Measurements from ENCODE around the gene AGAP9. TPM values are rescaled to one million over a fixed set of nuclear protein-coding genes. Genes with fewer than 3 reads are reported as not detected.

AGAP9 gene
- total RNA-seq, 3 donors from 2014 or later = 6.9 to 17.4 (median 10.9) TPM

DNA sequence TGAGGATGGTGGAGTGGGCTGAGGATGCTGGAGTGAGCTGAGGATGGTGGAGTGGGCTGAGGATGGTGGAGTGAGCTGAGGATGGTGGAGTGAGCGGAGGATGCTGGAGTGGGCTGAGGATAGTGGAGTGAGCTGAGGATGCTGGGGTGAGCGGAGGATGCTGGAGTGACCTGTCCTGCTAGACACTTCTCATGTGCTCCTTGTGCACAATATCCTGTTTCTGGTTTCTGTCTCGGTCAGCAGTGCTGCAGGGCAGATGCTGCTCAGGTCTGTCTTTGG is 68.7 kb downstream of the AGAP9 start:
- Histone ChIP-seq H3K4me3 (no peak overlapping the region), H3K4me1 (ENCODE audit: low read depth) (no peaks in the 10 kb centered on the region), H3K36me3 (ENCODE audit: low read depth) (no peaks in the 10 kb centered on the region), H3K9me3 (no peaks in the 10 kb centered on the region)
- ATAC-seq (no peak), DNase-seq (no peak)
- intact Hi-C loops (cut with DNase I, micrococcal nuclease) = no loop called here
- TF ChIP-seq, protein P1, sequence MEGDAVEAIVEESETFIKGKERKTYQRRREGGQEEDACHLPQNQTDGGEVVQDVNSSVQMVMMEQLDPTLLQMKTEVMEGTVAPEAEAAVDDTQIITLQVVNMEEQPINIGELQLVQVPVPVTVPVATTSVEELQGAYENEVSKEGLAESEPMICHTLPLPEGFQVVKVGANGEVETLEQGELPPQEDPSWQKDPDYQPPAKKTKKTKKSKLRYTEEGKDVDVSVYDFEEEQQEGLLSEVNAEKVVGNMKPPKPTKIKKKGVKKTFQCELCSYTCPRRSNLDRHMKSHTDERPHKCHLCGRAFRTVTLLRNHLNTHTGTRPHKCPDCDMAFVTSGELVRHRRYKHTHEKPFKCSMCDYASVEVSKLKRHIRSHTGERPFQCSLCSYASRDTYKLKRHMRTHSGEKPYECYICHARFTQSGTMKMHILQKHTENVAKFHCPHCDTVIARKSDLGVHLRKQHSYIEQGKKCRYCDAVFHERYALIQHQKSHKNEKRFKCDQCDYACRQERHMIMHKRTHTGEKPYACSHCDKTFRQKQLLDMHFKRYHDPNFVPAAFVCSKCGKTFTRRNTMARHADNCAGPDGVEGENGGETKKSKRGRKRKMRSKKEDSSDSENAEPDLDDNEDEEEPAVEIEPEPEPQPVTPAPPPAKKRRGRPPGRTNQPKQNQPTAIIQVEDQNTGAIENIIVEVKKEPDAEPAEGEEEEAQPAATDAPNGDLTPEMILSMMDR (IDR thresholded peaks at IDR 0.05) = no peak

DNA sequence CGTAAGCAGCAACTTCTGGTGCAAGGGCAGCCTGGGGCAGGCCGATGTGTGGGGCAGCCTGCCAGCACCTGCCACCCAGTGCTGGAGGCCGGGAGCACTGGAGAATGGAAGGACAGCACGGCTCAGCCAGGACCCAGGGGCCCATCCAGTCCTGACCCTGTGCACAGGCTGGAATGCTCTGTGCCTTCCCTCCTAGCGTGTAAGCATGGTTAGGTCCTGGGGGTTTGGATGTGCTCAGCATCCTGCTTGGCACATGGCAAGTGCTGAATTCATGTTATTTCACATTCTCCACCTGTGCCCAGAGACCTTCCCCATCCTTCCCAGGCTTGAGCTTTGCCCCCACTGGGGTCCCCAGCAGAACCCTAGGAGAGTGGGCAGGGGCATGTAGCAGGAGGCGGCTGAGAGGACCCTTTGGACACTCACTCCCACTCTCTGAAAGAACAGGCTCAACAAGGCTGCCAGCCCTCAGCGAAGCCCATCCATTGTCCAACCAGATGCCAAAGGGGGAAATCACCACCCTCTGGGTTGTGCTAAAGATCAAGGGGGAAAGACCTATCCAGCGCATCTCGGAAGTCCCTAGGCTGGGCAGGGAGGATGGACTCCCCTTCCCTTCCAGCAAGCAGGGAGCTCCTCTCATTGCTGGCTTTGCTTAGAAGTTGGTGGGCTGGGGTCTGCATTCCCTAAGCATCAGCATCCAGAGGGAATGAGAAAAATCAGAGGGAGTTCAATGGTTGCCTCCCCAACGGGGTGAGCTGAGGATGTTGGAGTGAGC is 69.2 kb downstream of the AGAP9 start:
- TF ChIP-seq, protein P1 (IDR thresholded peaks at IDR 0.05) = no peak
- Histone ChIP-seq H3K36me3 (ENCODE audit: low read depth) (no peaks in the 10 kb centered on the region), H3K9me3 (no peaks in the 10 kb centered on the region), H3K4me3 (no peak overlapping the region), H3K4me1 (ENCODE audit: low read depth) (no peaks in the 10 kb centered on the region)
- no peak for DNase-seq
- no peak for ATAC-seq
- intact Hi-C loops (cut with DNase I, micrococcal nuclease) = no loop called here

DNA sequence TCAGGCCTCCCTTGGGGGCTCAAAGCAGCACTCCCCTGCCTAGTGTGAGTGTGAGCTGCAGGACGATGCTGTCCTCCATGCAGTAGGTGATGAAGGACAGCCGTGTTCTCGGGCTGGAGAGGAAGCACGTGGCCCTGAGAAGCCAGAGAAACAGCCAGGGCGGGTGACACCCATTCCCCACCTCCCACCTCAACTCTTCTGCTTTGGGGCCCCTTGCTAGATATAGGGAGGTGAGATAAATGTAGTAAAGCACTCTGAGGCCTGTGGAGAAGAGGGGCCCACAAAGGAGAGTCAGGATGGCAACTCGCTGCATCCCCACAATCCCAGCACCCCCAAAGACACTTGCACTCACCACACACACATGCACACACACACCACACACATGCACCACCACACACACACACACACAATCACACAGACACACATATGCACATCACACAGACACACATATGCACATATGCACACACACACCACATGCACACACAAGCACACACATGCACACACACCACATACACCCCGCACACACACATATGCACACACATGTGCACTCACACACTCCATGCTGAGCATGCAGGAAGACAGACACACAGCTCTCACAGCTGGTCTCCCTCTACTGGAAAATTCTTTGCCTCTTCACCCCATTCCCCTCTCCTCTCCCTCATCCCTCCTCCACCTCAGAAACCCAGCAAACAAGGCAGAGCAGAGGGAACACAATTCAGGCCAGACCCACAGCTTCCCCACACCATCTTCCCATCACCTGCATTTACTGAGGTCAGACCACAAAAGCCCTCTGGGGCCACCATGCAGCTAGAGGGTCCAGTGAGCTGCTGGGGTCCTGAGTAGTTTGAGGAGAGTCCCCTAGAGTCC is 70.1 kb downstream of the AGAP9 start:
- H3K36me3 ChIP-seq (ENCODE audit: low read depth) = no peaks in the 10 kb centered on the region
- intact Hi-C loops (cut with DNase I, micrococcal nuclease) = no loop called here
- TF ChIP-seq, protein P1 (IDR thresholded peaks at IDR 0.05) = no peak
- H3K9me3 ChIP-seq = no peaks in the 10 kb centered on the region
- DNase-seq (no peak), ATAC-seq (no peak)
- H3K4me1 ChIP-seq (ENCODE audit: low read depth) = no peaks in the 10 kb centered on the region
- no peak overlapping the region for H3K4me3 ChIP-seq

DNA sequence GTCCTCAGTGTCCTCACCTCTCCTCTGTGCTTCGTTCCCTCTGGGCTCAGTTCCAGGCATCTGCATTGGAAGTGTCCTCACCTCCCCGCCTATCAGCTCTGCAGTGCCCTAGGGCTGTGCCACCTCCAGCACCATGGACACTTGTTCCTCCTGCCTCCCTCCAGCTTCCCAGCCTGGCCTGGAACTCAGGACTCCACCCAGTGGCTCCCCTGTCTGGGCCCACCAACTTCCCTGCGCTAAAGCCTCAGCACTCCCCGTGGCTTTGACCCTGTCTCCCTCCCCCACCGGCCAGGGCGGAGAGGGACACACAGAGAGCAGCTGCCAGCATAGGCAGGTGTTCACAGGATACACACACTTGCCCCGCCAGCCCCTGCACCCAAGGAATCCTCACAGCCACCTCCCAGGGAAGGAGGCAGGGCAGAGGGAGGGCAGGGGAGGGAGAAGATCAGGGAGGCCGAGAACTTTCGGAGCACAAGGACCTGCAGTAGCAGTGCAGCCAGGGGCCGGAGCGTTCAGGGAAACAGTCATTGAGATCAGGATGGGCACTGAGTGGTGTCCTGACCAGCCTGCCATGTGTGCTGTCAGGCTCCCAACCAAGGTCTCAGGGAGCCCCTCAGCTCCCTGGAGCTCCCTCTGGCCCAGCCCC is 70.8 kb downstream of the AGAP9 start:
- no peaks in the 10 kb centered on the region for H3K4me1 ChIP-seq (ENCODE audit: low read depth)
- DNase-seq = no peak
- no peaks in the 10 kb centered on the region for H3K36me3 ChIP-seq (ENCODE audit: low read depth)
- no peaks in the 10 kb centered on the region for H3K9me3 ChIP-seq
- ATAC-seq = peak; percentile 24
- no peak overlapping the region for H3K4me3 ChIP-seq
- intact Hi-C loops (cut with DNase I, micrococcal nuclease) = no loop called here
- TF ChIP-seq, protein P1 (IDR thresholded peaks at IDR 0.05) = no peak

DNA sequence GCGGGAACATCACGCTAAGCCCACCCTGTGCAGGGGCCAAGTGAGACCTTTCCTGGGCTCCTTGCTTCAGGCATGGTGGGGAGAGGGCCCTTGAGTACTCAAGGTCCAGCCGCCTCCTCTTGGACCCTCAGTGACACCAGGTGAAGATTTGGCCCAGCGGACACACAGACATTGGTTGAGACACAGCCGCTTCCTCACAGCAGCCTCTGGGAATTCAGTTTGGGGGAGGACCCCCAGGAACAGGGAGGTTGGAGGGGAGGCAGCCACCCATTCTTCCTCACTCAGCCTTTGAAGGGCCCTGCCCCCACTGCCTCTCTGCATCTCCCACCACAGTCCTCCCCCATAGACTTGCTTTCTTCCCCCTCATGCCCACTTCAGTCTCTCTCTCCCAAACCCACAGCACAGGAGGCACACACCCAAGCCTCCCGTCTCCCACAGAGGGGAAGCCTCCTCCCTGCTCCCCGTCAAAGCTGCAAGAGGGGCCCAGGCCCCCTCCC is 71.4 kb downstream of the AGAP9 start:
- Histone ChIP-seq H3K4me3 (no peak overlapping the region), H3K4me1 (ENCODE audit: low read depth) (no peaks in the 10 kb centered on the region), H3K36me3 (ENCODE audit: low read depth) (no peaks in the 10 kb centered on the region), H3K9me3 (no peaks in the 10 kb centered on the region)
- no peak for ATAC-seq
- intact Hi-C loops (cut with DNase I, micrococcal nuclease) = no loop called here
- TF ChIP-seq, protein P1 (IDR thresholded peaks at IDR 0.05) = no peak
- DNase-seq = no peak

Other genes starting within 250 kb of the AGAP9 start
- 1 to 10 TPM in 1 of 3 donors, under 1 TPM in 2; 0.14 to 3.2 (median 0.41) TPM for gene GDF10, start 223.4 kb downstream of the AGAP9 start, total RNA-seq
- not detected for gene GDF2, start 201.2 kb downstream of the AGAP9 start, total RNA-seq
- gene RBP3, start 175.3 kb downstream of the AGAP9 start, total RNA-seq = not detected
- gene ZNF488, start 139.3 kb downstream of the AGAP9 start, total RNA-seq = 1 to 10 TPM in 2 of 3 donors, under 1 TPM in 1; 0.47 to 1.6 (median 1.4) TPM
- gene ANXA8, start 39.5 kb downstream of the AGAP9 start, total RNA-seq = under 1 TPM in 1 of 3 donors, not detected in 2; 0.19 TPM
- gene FAM25G, start 31.9 kb downstream of the AGAP9 start, total RNA-seq = 1 to 10 TPM in 1 of 3 donors, not detected in 2; 4.3 TPM
- gene SYT15B, start 240.0 kb upstream of the AGAP9 start, total RNA-seq = 1 to 10 TPM in 1 of 3 donors, under 1 TPM in 2; 0.60 to 1.3 (median 0.98) TPM